Measurements from ENCODE around the gene ZCCHC3. TPM values are rescaled to one million over a fixed set of nuclear protein-coding genes. Genes with fewer than 3 reads are reported as not detected.

ZCCHC3 gene
- total RNA-seq, 6 experiments from 2014 or later: 4.2 to 7.5 (median 5.9) TPM

GRCh38 chr20:316316-317068 is 19.1 kb downstream of the ZCCHC3 start:
- Histone ChIP-seq H3K36me3 (no peaks in the 10 kb centered on the region), H3K4me3 (no peak overlapping the region), H3K27ac (no peak overlapping the region), H3K9me3 (no peaks in the 10 kb centered on the region), H3K4me1 (no peaks in the 10 kb centered on the region), H3K27me3 (no peaks in the 10 kb centered on the region)
- DNase-seq (no peak), ATAC-seq (no peak)
- intact Hi-C loops (cut with DNase I): no loop called here
- no peak for TF ChIP-seq POLR2A (IDR thresholded peaks at IDR 0.05)
- no peak for TF ChIP-seq CTCF (IDR thresholded peaks at IDR 0.05)
- 83% methylated on average over 2 of the region's 2 CpGs for WGBS (ENCODE audit: insufficient coverage, low coverage, low lambda C conversion rate, missing lambda C conversion rate)

- DNase-seq (peak; percentile 93 to 95 (median 93)), ATAC-seq (peak; percentile 70 to 87 (median 81))
- no peaks in the 10 kb centered on the region for H3K27me3 ChIP-seq
- WGBS (ENCODE audit: insufficient coverage, low coverage, low lambda C conversion rate, missing lambda C conversion rate): 0% methylated on average over 22 of the region's 69 CpGs
- no peaks in the 10 kb centered on the region for H3K36me3 ChIP-seq
- H3K4me3 ChIP-seq: peak overlapping the region; percentile 65 to 69 (median 68)
- H3K27ac ChIP-seq: peak overlapping the region; percentile 47 to 88 (median 73)
- peaks cover 0 to 7% (median 0%) of the 10 kb centered on the region in 4 donors for H3K4me1 ChIP-seq
- TF ChIP-seq POLR2A (IDR thresholded peaks at IDR 0.05) (peak; percentile 41), CTCF (IDR thresholded peaks at IDR 0.05) (peak; percentile 10 to 19 (median 13))
- intact Hi-C loops (cut with DNase I): no loop called here
- no peaks in the 10 kb centered on the region for H3K9me3 ChIP-seq
Measured at GRCh38 chr20:324177-325044, 27.0 kb downstream of the ZCCHC3 start.

GRCh38 chr20:325045-325888 is 27.9 kb downstream of the ZCCHC3 start, which contains the start of gene SOX12:
SOX12 (plus strand) TSS chr20:325552; CDS start chr20:325925, 373 bp downstream.
- intact Hi-C loops (cut with DNase I): no loop called here
- DNase-seq (peak; percentile 98 to 99 (median 98)), ATAC-seq (peak; percentile 74 to 86 (median 82))
- H3K4me3 ChIP-seq: peak within 1 kb of the TSS; percentile 65 to 69 (median 68)
- H3K27ac ChIP-seq: peak within 1 kb of the TSS; percentile 69 to 88 (median 81)
- 0% methylated on average over 14 of the region's 106 CpGs for WGBS (ENCODE audit: insufficient coverage, low coverage, low lambda C conversion rate, missing lambda C conversion rate)
- H3K36me3 ChIP-seq: no peaks in the 10 kb centered on the region
- no peaks in the 10 kb centered on the region for H3K9me3 ChIP-seq
- peaks cover 0 to 7% (median 0%) of the 10 kb centered on the region in 4 donors for H3K4me1 ChIP-seq
- TF ChIP-seq POLR2A (IDR thresholded peaks at IDR 0.05): peak; percentile 64
- TF ChIP-seq CTCF (IDR thresholded peaks at IDR 0.05): no peak
- no peaks in the 10 kb centered on the region for H3K27me3 ChIP-seq

All from right lobe of liver (tissue), 6 donors.